ENCODE results near the gene PATJ.

DNA sequence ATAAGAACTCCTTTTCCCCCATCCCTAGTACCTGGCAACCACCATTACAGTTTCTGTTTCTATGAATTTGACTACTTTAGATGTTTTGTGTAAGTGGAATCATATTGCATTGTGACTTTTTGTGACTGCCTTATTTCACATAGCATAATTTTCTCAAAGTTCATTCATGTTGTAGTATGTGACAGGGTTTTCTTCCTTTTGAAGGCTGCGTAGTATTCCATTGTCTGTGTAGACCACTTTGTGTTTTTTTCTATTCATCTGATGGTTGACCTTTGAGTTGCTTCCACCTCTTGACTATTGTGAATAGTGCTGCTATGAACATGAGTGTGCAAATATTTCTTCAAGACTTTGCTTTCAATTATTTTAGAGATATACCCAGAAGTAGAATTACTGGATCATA, 226.6 kb downstream of the PATJ start:
- TF ChIP-seq, protein P1, sequence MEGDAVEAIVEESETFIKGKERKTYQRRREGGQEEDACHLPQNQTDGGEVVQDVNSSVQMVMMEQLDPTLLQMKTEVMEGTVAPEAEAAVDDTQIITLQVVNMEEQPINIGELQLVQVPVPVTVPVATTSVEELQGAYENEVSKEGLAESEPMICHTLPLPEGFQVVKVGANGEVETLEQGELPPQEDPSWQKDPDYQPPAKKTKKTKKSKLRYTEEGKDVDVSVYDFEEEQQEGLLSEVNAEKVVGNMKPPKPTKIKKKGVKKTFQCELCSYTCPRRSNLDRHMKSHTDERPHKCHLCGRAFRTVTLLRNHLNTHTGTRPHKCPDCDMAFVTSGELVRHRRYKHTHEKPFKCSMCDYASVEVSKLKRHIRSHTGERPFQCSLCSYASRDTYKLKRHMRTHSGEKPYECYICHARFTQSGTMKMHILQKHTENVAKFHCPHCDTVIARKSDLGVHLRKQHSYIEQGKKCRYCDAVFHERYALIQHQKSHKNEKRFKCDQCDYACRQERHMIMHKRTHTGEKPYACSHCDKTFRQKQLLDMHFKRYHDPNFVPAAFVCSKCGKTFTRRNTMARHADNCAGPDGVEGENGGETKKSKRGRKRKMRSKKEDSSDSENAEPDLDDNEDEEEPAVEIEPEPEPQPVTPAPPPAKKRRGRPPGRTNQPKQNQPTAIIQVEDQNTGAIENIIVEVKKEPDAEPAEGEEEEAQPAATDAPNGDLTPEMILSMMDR (conservative IDR thresholded peaks at IDR 0.05; ENCODE audit: low read depth in 2 of 2) = no peak
- no peak for TF ChIP-seq POLR2AphosphoS5 (IDR thresholded peaks at IDR 0.05; ENCODE audit: low read depth)
- TF ChIP-seq EZH2phosphoT487 (IDR thresholded peaks at IDR 0.05; ENCODE audit: unreplicated experiment) = no peak
- no peak for TF ChIP-seq JUNB (IDR thresholded peaks at IDR 0.05; ENCODE audit: unreplicated experiment)
- TF ChIP-seq ZNF114 (CRISPR knock-in tag; IDR thresholded peaks at IDR 0.05) = no peak
- TF ChIP-seq EZH2 (IDR thresholded peaks at IDR 0.05; ENCODE audit: low read depth, unreplicated experiment) = no peak
- TF ChIP-seq, protein P2, sequence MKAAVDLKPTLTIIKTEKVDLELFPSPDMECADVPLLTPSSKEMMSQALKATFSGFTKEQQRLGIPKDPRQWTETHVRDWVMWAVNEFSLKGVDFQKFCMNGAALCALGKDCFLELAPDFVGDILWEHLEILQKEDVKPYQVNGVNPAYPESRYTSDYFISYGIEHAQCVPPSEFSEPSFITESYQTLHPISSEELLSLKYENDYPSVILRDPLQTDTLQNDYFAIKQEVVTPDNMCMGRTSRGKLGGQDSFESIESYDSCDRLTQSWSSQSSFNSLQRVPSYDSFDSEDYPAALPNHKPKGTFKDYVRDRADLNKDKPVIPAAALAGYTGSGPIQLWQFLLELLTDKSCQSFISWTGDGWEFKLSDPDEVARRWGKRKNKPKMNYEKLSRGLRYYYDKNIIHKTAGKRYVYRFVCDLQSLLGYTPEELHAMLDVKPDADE (IDR thresholded peaks at IDR 0.05) = no peak
- TF ChIP-seq REST (IDR thresholded peaks at IDR 0.05; ENCODE audit: unreplicated experiment) = no peak
- TF ChIP-seq STAT1 (IDR thresholded peaks at IDR 0.05; ENCODE audit: unreplicated experiment) = no peak
- no peak for TF ChIP-seq CREB1 (CRISPR knock-in tag; IDR thresholded peaks at IDR 0.05; ENCODE audit: low read depth)
- TF ChIP-seq NANOG (IDR thresholded peaks at IDR 0.05; ENCODE audit: borderline replicate concordance) = no peak
